OCI-LY7 (cell line): ENCODE data around the gene PLXNC1.

Source experiments
- EZH2phosphoT487 ChIP-seq: fragments of 200-600 bp; sonication (generic); IDR thresholded peaks from 2 replicates; pipeline ENCODE4 v1.6.1; 2018; ENCODE audit warnings: low read depth, borderline replicate concordance, mild to moderate bottlenecking, mixed run types, antibody characterized with exemption, low read length, moderate library complexity, mixed read lengths
- TF ChIP-seq, protein P1 (sequence below): fragments of 200-600 bp; sonication (generic); conservative IDR thresholded peaks from 2 replicates; pipeline ENCODE4 v1.5.1; 2014; ENCODE audit warnings: mild to moderate bottlenecking, antibody characterized with exemption, low read length, moderate library complexity, mixed read lengths

DNA sequence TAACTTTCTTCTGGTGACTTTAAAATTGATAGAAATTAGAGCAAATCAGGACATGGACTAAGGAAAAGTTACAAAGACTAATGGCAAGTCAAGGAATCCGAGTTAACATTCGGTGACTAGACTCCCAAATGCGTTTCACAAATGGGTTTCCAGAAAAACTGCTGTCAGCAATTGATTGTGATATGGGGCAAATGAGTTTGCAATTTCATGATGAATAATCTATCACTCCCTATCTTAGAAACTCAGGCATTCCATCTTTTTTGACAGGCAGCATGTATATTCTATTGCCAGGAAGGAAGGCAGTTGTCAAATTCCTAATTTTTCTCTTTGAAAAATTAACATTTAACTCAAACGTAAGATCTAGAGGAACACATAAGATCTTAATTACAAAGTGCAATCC is 40.5 kb upstream of the PLXNC1 start:
- TF ChIP-seq, protein P1, sequence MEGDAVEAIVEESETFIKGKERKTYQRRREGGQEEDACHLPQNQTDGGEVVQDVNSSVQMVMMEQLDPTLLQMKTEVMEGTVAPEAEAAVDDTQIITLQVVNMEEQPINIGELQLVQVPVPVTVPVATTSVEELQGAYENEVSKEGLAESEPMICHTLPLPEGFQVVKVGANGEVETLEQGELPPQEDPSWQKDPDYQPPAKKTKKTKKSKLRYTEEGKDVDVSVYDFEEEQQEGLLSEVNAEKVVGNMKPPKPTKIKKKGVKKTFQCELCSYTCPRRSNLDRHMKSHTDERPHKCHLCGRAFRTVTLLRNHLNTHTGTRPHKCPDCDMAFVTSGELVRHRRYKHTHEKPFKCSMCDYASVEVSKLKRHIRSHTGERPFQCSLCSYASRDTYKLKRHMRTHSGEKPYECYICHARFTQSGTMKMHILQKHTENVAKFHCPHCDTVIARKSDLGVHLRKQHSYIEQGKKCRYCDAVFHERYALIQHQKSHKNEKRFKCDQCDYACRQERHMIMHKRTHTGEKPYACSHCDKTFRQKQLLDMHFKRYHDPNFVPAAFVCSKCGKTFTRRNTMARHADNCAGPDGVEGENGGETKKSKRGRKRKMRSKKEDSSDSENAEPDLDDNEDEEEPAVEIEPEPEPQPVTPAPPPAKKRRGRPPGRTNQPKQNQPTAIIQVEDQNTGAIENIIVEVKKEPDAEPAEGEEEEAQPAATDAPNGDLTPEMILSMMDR: no peak
- no peak for TF ChIP-seq EZH2phosphoT487
